HG03095 (cell line): ENCODE data around the gene RPAP3.
A peak's percentile ranks its signal among the peaks of the same experiment; 100 is the strongest.

Experiments
- ATAC-seq: cut with Tn5 transposase; IDR thresholded peaks from one replicate; pipeline ENCODE4 v1.9.1; 2021; ENCODE audit warnings: moderate library complexity; ENCODE audit not compliant: unreplicated experiment

RPAP3 gene

GRCh38 chr12:47722136-47722834 is 16.5 kb upstream of the RPAP3 start:
- no peak for ATAC-seq

GRCh38 chr12:47721431-47721973 is 15.7 kb upstream of the RPAP3 start:
- no peak for ATAC-seq

- no peak for ATAC-seq
These were observed 12.7 kb upstream of the RPAP3 start for GRCh38 chr12:47718531-47718930.

- ATAC-seq = peak; percentile 50
These were observed 11.8 kb upstream of the RPAP3 start for GRCh38 chr12:47717443-47718193.

- no peak for ATAC-seq
These were observed 11.2 kb upstream of the RPAP3 start for GRCh38 chr12:47717046-47717442.

GRCh38 chr12:47715877-47716548 is 10.2 kb upstream of the RPAP3 start:
- no peak for ATAC-seq

GRCh38 chr12:47715393-47715876 is 9.6 kb upstream of the RPAP3 start:
- no peak for ATAC-seq

GRCh38 chr12:47714826-47715386 is 9.1 kb upstream of the RPAP3 start:
- no peak for ATAC-seq

- ATAC-seq = no peak
These were observed 6.3 kb upstream of the RPAP3 start for GRCh38 chr12:47712171-47712570.

- ATAC-seq = no peak
These were observed 5.6 kb upstream of the RPAP3 start for GRCh38 chr12:47711448-47711847.

- no peak for ATAC-seq
These were observed 4.4 kb upstream of the RPAP3 start for GRCh38 chr12:47710278-47710677.

- no peak for ATAC-seq
These were observed 3.8 kb upstream of the RPAP3 start for GRCh38 chr12:47709671-47710070.

- ATAC-seq = no peak
These were observed 3.4 kb upstream of the RPAP3 start for GRCh38 chr12:47709237-47709636.

GRCh38 chr12:47707905-47708543 is 2.2 kb upstream of the RPAP3 start:
- ATAC-seq = no peak

- ATAC-seq = no peak
These were observed 1.5 kb upstream of the RPAP3 start for GRCh38 chr12:47707355-47707754.

GRCh38 chr12:47705229-47705565 is 633 bp downstream of the RPAP3 start:
- no peak for ATAC-seq

GRCh38 chr12:47704719-47705118 is 1.1 kb downstream of the RPAP3 start:
- ATAC-seq = no peak

- ATAC-seq = no peak
These were observed 5.6 kb downstream of the RPAP3 start for GRCh38 chr12:47700263-47700662.

- no peak for ATAC-seq
These were observed 7.2 kb downstream of the RPAP3 start for GRCh38 chr12:47698631-47699030.

- ATAC-seq = no peak
These were observed 7.8 kb downstream of the RPAP3 start for GRCh38 chr12:47698055-47698454.

- no peak for ATAC-seq
These were observed 16.6 kb downstream of the RPAP3 start for GRCh38 chr12:47689215-47689614.
